Measurements from ENCODE around the gene PTPN11.

The PTPN11 gene

GRCh38 chr12:112381406-112381882, 37.3 kb upstream of the PTPN11 start:
- H3K4me3 ChIP-seq (ENCODE audit: low read length) = peak overlapping the region; percentile 69
- H4K20me1 ChIP-seq (ENCODE audit: insufficient read depth, low read length) = no peaks in the 10 kb centered on the region
- H3F3A ChIP-seq (ENCODE audit: insufficient read depth, low read length) = no peaks in the 10 kb centered on the region
- TF ChIP-seq CTCF (IDR thresholded peaks at IDR 0.05; ENCODE audit: low read length) (no peak), EZH2 (optimal IDR thresholded peaks at IDR 0.05; ENCODE audit: low read depth, low read length) (no peak), EZH2phosphoT487 (IDR thresholded peaks at IDR 0.05; ENCODE audit: low read length) (no peak)
- no peaks in the 10 kb centered on the region for H3K4me1 ChIP-seq (ENCODE audit: low read length)
- no peaks in the 10 kb centered on the region for H3K27me3 ChIP-seq (replicated peaks; ENCODE audit: insufficient read depth, low read length)
- H3K36me3 ChIP-seq (replicated peaks; ENCODE audit: insufficient read depth, low read length) = no peaks in the 10 kb centered on the region
- peak overlapping the region; percentile 55; the same call in 1 of the 2 replicates for H3K27ac ChIP-seq (ENCODE audit: low read length)
- H3K9me3 ChIP-seq (replicated peaks; ENCODE audit: insufficient read depth, low read length) = no peaks in the 10 kb centered on the region
- H2AFZ ChIP-seq (ENCODE audit: low read length) = 0 out of 2 replicates have a peak overlapping the region, but pooled peaks have one; percentile 31
- peak; percentile 69 for DNase-seq
- H3K9me2 ChIP-seq (replicated peaks; ENCODE audit: insufficient read depth, low read length) = no peaks in the 10 kb centered on the region
- peaks cover 46% of the 10 kb centered on the region for H3K79me2 ChIP-seq (ENCODE audit: low read length)
- H3K9ac ChIP-seq (ENCODE audit: low read length) = peak overlapping the region; percentile 53; the same call in 1 of the 2 replicates
- peak overlapping the region; percentile 82 for H3K4me2 ChIP-seq (ENCODE audit: low read depth, low read length)

- Histone ChIP-seq H3K27ac (ENCODE audit: low read length) (peak within 1 kb of the TSS; percentile 55; the same call in 1 of the 2 replicates), H3F3A (ENCODE audit: insufficient read depth, low read length) (no peaks in the 10 kb centered on the region), H3K4me2 (ENCODE audit: low read depth, low read length) (peak within 1 kb of the TSS; percentile 82)
Measured at GRCh38 chr12:112381883-112382796, 36.6 kb upstream of the PTPN11 start, which contains the start of gene HECTD4. TSS of gene HECTD4 (minus strand) at chr12:112382431. CDS start at chr12:112382128, 303 bp downstream.

GRCh38 chr12:112382866-112383265, 35.9 kb upstream of the PTPN11 start:
- Histone ChIP-seq H3K36me3 (replicated peaks; ENCODE audit: insufficient read depth, low read length) (no peaks in the 10 kb centered on the region), H3K4me3 (ENCODE audit: low read length) (peak overlapping the region; percentile 72; the same call in 1 of the 2 replicates)

More at GRCh38 chr12:112381883-112382796, 36.6 kb upstream of the PTPN11 start, which contains the start of gene HECTD4:
- Histone ChIP-seq H3K36me3 (replicated peaks; ENCODE audit: insufficient read depth, low read length) (no peaks in the 10 kb centered on the region), H3K9ac (ENCODE audit: low read length) (peak within 1 kb of the TSS; percentile 59; the same call in 1 of the 2 replicates), H3K9me2 (replicated peaks; ENCODE audit: insufficient read depth, low read length) (no peaks in the 10 kb centered on the region), H2AFZ (ENCODE audit: low read length) (peak within 1 kb of the TSS; percentile 87), H3K79me2 (ENCODE audit: low read length) (peaks cover 39% of the 10 kb centered on the region), H3K4me1 (ENCODE audit: low read length) (no peaks in the 10 kb centered on the region), H3K27me3 (replicated peaks; ENCODE audit: insufficient read depth, low read length) (no peaks in the 10 kb centered on the region), H3K4me3 (ENCODE audit: low read length) (peak within 1 kb of the TSS; percentile 72), H3K9me3 (replicated peaks; ENCODE audit: insufficient read depth, low read length) (no peaks in the 10 kb centered on the region), H4K20me1 (ENCODE audit: insufficient read depth, low read length) (no peaks in the 10 kb centered on the region)
- peak; percentile 84 for DNase-seq
- TF ChIP-seq EZH2 (optimal IDR thresholded peaks at IDR 0.05; ENCODE audit: low read depth, low read length) = no peak
- TF ChIP-seq CTCF (IDR thresholded peaks at IDR 0.05; ENCODE audit: low read length) = no peak
- TF ChIP-seq EZH2phosphoT487 (IDR thresholded peaks at IDR 0.05; ENCODE audit: low read length) = no peak

More at GRCh38 chr12:112382866-112383265, 35.9 kb upstream of the PTPN11 start:
- Histone ChIP-seq H3K9me3 (replicated peaks; ENCODE audit: insufficient read depth, low read length) (no peaks in the 10 kb centered on the region), H3K9ac (ENCODE audit: low read length) (no peak overlapping the region; the same call in 1 of the 2 replicates), H3K4me1 (ENCODE audit: low read length) (no peaks in the 10 kb centered on the region), H3F3A (ENCODE audit: insufficient read depth, low read length) (no peaks in the 10 kb centered on the region), H3K79me2 (ENCODE audit: low read length) (peaks cover 32% of the 10 kb centered on the region), H3K4me2 (ENCODE audit: low read depth, low read length) (peak overlapping the region; percentile 81), H4K20me1 (ENCODE audit: insufficient read depth, low read length) (no peaks in the 10 kb centered on the region), H3K27ac (ENCODE audit: low read length) (no peak overlapping the region), H2AFZ (ENCODE audit: low read length) (peak overlapping the region; percentile 87), H3K27me3 (replicated peaks; ENCODE audit: insufficient read depth, low read length) (no peaks in the 10 kb centered on the region), H3K9me2 (replicated peaks; ENCODE audit: insufficient read depth, low read length) (no peaks in the 10 kb centered on the region)
- DNase-seq = no peak
- TF ChIP-seq EZH2 (optimal IDR thresholded peaks at IDR 0.05; ENCODE audit: low read depth, low read length) (no peak), CTCF (IDR thresholded peaks at IDR 0.05; ENCODE audit: low read length) (no peak), EZH2phosphoT487 (IDR thresholded peaks at IDR 0.05; ENCODE audit: low read length) (no peak)

All from MM.1S (cell line).